ENCODE measurements around the gene MMP14.
"Not testable (repeated sequence)": the region's sequence is repeated elsewhere in the genome, so short reads cannot be mapped to it uniquely, and the experiment has no call there.

MMP14 gene

DNA sequence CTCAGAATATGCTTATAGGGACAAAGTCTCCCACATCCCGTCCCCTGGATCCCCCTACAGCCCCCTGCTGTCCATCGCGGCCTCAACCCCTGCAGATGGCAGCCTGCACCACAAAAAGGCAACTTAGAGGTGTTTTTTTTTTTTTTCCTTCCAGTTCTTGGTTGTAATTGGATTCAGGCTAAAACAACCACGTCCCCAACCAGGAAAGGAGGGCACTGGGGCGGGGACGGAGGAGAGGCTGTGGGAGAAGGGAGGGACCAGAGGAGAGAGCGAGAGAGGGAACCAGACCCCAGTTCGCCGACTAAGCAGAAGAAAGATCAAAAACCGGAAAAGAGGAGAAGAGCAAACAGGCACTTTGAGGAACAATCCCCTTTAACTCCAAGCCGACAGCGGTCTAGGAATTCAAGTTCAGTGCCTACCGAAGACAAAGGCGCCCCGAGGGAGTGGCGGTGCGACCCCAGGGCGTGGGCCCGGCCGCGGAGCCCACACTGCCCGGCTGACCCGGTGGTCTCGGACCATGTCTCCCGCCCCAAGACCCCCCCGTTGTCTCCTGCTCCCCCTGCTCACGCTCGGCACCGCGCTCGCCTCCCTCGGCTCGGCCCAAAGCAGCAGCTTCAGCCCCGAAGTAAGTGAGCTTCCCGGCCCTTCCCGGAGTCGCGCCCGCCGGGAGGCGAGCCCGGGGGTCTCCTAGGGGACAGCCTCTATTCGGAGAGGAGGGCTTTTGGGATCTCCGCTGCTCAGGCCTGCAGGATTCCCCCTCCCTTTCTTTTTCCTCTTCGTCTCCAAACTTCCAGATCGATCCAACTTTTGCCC lies at the start of gene MMP14:
MMP14 (plus strand) TSS at position 285 of the 813 bp plus-strand sequence; CDS start at position 518, 233 bp downstream.
- peak; percentile 39 for DNase-seq

DNA sequence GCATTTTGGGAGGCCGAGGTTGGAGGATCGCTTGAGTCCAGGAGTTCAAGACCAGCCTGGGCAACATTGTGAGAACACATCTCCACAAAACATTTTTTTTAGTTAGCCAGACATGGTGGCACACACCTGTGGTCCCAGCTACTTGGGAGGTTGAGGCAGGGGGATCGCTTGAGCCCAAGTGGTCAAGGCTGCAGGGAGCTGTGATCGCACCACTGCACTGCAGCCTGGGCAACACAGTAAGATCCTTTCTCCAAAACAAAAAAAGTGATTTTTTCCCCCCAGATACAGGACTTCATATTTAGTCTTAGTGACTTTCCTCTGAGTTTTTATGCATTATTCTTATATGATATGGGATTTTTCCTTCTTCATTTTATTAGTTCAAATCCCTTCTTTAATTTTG lies 49.7 kb upstream of the MMP14 start:
- DNase-seq: no peak

DNA sequence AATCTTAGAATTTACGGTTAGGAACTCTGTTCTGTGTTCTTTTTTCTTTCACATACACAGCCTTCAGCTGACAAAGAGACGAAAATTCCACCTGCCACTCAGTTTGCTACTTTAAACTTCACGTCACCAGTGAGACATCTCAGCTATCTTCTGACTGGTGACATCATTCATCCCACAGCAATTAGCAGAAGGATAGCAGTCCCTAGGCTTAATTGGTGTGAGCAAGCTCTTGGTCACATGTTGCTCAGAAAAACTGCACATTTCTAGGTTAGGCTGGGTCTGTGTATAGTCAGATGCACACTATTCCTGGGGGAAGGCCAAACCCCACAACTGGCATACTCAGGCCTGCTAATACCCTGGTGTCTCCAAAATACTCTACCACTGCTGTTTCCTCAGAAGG lies 45.1 kb upstream of the MMP14 start:
- no peak for DNase-seq

DNA sequence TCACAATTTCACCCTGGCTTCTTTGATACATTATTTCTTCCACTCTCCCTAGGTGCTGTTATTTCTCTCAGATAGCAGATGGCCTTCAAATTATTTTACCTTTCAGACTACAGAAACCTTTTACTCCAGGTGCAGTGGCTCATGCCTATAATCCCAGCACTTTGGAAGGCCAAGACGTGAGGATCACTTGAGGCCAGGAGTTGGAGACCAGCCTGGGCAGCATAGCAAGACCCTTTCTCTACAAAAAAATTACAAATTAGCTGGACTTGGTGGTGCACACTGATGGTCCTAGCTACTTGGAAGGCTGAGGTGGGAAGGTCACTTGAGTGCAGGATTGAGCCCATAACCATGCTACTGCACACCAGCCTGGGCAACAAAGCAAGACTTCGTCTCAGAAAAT lies 44.2 kb upstream of the MMP14 start:
- DNase-seq: no peak

DNA sequence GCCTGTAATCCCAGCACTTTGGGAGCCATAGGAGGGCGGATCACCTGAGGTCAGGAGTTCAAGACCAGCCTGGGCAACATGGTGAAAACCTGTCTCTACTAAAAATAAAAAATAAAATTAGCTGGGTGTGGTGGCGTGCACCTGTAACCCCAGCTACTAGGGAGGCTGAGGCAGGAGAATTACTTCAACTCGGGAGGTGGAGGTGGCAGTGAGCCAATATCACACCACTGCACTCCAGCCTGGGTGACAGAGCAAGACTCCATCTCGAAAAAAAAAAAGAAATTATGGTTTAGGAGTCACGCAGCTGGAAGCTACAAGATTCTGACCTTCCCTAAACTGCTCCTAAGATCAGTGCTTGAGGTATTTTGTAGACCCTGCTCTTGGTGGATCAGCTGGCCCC lies 42.8 kb upstream of the MMP14 start:
- not testable (repeated sequence) for DNase-seq

DNA sequence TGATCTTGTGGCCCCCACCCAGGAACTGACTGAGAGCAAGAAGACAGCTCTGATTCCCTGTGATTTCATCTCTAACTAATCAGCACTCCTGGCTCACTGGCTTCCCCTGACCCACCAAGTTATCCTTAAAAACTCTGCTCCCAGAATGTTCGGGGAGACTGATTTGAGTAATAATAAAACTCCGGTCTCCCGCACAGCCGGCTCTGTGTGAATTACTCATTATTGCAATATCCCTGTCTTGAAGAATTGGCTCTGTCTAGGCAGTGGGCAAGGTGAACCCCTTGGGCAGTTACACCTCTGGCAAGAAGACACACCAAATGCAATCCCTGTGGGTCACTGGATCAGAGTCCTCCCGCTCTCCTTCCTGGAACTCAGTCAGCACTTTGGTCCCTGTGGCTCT lies 42.4 kb upstream of the MMP14 start:
- no peak for DNase-seq

DNA sequence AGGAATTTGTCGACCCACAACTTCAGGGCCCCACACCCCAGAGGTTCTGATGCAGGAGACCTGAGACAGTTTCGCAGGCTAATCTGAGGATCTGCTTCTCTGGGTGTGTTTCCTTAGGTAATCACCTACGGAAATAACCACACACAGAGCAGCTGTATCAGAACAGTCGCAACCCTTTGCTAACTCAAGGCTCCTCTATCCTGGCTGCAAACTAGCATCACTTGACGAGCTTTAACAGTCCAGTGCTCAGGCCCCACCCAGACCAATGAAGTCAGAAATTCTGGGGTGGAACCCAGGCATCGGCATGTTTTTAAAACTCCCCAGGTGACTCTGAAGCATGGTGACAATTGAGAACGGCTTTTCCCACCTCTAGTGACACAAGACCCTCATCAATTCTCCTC lies 41.8 kb upstream of the MMP14 start:
- DNase-seq: no peak

DNA sequence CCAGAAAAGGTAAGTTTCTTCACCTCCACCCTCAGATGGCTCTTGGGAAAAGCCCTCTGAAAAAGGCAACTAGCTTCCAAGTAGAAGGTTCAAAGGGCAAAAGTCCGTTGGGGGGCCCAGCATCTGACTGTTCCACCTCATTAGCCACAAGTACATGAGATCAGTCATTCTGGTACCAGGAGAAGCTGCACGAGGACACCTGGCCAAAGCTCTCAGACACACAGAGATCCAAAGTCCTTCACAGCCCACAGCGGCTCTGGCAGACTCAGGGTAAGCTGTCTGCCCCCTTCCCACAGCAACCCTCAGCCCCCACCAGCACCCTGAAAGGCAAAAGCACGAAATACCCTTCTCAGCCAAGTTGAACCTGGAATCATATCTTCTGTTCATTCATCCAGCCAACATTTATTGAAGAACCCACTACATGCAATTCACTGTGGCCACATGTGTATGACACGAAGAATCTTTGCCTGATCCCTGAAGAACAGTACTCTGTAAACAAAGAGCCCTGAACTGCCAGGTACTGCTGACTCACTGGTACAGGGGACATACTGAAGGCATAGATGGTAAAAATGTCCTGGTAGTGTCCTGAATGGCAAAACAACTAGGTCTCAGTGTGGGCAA lies 40.2 kb upstream of the MMP14 start:
- DNase-seq: no peak

DNA sequence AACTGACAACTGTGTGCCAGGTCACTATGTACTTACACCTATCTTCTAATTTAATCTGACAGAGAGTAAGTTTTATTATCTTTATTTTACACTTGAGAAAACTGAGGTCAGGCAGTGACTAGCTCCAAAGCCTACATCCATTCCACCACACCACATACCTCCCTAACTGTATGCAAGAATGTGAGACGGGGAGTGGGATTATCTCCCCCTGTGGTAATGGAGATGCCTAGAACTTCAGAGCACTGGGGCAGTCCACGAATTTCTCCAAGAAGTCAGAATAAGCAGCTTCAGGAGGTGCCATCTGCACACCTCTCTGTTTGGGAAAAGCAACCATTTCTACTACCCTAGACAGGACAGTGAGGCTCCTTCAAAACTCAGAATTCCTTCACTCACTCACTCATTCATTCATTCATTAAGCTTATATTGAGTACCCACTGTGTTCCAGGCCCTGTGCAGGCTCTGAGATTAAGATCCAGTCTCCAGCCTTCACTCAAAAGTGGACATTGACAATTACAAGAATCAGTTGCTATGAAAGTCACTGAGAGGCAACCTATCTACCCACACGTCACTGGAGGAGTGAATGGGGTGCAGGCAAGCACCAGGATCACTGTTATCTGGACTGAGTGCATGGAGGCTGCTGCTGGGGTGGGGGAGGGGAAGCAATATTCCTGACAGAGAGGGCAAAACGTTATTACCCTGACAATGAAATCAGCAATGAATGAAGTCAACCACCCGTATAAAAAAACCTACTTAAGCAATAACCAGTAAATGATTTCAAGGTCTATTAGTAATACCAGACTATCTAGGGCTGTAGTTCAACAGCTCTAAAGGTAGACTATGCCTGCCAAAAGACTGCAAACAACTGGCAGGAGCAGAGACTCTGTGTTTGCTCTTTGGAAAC lies 39.1 kb upstream of the MMP14 start:
- DNase-seq: no peak

DNA sequence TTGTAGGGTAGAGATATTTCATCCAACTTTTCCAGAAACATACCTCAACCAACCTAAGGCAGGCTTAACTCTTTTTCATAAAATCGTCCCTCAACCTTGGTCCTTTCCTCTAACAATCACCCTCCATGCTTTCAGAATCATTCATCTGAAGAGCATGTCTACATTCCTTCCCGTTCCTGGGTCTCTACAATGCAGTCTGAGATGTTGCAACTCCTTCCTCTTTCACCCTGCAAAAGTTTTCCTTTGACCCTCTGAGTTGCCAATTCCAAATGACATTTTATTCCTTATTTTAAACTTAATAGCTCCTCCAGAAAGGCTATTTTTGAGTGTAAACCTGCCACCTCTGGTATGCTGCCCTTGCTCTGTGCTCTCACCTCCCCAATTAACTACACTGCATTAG lies 37.9 kb upstream of the MMP14 start:
- DNase-seq: no peak

DNA sequence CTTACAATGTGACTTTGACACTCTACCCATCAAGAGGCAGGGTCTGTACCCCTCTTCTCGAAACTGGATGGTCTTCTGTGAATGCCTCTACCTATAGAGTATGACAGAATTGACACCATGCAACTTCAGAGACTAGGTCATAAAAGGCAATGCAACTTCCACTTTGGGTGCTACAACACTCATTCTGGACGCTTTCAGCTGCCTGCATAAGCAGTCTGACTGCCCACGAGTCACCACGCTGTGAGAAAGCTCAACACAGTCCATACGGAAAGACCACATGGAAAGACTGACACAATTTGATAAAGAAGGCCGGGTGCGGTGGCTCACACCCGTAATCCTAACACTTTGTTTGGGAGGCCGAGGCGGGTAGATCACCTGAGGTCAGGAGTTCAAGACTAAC lies 36.0 kb upstream of the MMP14 start:
- no peak for DNase-seq

DNA sequence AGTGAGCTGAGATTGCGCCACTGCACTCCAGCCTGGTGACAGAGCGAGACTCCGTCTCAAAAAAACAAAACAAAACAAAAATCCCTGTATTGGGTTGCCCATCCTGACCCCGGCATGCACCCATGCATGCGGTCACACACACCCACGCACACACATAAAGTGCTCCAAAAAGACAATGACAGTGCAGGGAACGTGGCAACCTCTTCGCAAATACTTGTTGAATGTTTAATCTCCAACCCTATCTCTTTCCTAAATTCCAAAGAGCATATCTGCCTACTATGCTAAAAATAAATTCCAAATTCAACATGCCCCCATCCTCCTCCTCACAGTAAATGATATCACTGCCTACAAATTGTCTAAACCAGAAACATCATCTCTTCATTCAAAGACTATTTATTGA lies 34.7 kb upstream of the MMP14 start:
- no peak for DNase-seq

DNA sequence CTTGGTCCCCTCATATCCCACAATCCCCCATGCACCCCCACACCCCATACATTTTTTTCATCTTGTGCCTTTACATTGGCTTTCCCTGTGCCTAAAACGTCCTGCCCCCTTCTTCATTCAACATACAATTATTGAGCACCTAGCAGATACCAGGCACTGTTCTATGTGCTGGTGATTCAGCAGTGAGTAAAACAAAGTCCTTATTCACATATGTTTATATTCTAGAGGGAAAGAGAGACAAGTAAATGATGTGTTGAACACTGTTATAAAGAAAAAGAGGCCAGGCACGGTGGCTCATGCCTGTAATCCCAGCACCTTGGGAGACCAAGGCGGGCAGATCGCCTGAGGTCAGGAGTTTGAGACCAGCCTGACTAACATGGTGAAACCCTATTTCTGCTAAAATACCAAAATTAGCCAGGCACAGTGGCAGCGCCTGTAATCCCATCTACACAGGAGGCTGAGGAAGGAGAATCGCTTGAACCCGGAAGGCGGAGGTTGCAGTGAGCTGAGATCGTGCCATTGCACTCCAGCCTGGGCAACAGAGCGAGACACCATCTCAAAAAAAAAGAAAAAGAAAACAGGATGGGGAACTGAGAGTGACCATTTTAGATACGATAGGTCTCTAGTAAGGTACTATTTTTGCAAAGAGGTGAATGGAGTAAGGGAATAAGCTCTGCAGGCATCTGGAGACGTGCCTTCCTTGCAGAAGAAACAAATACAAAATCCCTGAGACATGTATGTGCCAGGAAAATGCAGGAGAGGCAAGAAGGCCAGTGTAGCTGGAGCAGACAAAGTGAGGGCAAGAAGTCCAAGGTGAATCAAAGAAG lies 33.3 kb upstream of the MMP14 start:
- no peak for DNase-seq

DNA sequence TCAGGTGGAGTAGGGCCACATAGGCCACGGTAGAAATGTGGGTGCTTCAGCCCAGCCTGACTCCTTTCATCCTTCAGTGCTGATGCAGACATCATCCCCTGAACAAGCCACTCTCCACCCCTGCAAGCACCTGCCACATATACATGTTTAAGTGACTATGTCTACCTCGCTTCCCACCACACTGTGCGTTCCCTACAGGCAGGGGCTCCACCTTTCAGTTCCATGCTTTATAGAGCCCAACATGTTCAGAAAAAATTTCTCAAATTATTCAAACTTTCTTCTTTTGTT lies 32.8 kb upstream of the MMP14 start:
- no peak for DNase-seq

DNA sequence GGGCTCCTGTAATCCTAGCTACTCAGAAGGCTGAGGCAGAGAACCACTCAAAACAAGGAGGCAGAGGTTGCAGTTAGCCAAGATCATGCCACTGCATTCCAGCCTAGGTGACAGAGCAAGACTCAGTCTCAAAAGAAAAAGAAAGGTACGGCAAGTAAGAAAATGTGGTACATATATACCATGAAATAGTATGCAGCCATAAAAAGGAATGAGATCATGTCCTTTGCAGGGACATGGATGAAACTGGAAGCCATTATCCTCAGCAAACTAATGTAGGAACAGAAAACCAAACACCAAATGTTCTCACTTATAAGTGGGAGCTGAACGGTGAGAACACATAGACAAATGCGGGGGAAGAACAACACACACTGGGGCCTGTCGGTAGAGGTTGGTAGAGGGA lies 31.1 kb upstream of the MMP14 start:
- not testable (repeated sequence) for DNase-seq

DNA sequence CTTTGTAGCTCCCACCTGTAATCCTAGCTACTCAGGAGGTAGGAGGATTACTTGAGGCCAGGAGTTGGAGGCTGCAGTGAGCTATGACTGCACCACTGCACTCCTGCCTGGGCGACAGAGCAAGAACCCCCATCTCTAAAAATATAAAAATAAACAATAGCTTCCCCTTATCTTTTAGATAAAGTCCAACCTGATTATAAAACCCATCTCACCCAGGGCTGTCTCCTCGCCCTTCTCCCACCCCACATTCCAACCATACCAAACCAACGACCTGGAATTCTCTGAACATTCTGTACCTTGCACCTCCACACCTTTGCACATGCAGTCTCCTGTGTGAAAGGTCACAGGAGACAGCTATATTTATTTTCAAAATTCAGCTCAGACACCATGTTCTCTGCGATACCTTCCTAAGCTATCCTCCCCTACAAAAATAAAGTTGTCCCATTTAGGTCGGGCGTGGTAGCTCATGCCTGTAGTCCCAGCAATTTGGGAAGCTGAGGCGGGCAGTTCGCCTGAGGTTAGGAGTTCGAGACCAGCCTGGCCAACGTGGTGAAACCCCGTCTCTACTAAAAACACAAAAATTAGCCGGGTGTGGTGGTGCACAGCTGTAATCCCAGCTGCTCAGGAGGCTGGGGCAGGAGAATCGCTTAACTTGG lies 28.8 kb upstream of the MMP14 start:
- no peak for DNase-seq

DNA sequence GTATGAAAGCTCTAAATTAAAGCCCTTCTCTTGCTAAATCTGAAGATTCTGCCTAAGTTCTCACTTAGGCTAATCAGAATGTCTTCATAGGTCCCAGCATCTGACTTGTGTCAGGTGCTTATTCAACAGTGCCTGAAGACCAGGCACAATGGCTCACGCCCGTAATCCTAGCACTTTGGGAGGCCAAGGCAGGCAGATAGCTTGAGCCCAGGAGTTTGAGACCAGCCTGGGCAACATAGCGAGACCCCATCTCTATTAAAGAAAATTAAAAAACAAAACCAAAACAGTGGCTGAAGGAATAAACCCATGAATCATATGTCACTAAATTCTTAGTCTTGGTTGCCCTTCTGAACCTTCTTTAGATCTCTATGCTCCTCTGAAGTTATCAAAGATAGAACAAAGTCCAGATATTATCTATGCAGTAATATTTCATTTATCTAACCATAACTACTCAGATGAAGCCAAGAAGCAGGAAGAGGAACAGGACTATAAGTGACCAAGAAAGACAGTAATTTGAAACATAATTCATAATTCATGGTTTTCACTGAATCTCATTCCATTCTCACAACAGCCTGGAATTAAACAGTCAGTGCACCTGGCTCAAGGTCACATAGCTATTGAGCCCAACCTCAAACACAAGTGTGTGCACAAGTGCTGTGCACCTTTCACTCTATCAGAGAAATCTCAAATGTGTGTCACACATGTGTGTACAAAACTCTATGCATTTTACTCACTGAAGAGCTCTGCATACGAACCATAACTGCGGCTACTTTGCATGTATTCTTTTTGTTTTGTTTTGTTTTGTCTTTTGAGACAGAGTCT lies 27.8 kb upstream of the MMP14 start:
- DNase-seq: no peak

DNA sequence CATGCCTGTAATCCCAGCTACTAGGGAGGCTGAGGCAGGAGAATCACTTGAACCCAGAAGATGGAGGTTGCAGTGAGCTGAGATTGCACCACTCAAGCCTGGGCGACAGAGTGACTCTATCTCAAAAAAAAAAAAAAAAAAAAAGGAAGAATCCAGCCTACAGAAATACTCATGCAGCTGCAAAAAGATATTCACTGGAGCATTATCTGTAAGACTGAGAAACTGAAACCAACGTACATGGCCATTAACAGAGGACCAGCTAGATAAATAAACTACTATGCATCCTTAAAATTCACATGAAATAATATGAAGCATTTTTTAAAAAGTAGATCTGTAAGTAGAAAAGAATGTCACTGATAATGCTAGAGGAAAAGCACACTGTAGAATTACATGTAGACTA lies 24.7 kb upstream of the MMP14 start:
- no peak for DNase-seq

DNA sequence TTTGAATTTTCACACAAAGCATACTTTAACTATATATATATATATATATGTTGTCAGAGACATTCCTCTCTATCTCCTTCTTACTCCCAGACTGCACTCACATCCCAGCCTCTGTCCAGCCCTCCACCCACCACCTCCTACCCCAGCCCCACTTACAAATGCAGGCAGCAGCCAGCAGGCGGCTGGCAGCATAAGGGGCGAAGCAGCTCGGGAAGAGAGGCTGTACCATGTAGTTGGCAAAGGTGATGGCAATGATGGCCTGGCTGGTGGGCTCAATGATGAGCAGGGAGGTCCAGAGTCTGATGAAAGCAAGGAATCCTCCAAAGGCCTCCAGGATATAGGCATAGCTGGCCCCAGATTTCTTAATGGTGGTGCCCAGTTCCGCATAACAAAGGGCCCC lies 23.6 kb upstream of the MMP14 start:
- DNase-seq: no peak

DNA sequence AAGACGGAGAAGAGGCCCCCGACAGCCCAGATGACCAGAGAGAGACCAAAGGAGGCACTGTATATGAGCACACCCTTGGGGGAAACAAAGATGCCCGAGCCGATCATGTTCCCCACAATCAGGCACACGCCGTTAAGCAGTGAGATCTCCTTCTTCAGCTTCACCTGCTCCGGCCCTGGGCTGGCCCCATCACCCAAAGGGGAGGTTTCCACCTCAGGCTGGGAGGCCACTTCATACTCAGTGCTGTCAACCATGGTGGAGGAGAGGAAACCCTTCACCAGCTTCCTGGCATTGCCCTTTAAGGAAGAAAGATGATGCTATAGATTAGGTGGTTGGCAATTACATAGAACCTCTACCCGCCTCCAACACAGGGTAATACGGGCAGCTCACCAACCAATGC lies 23.2 kb upstream of the MMP14 start:
- DNase-seq: no peak

DNA sequence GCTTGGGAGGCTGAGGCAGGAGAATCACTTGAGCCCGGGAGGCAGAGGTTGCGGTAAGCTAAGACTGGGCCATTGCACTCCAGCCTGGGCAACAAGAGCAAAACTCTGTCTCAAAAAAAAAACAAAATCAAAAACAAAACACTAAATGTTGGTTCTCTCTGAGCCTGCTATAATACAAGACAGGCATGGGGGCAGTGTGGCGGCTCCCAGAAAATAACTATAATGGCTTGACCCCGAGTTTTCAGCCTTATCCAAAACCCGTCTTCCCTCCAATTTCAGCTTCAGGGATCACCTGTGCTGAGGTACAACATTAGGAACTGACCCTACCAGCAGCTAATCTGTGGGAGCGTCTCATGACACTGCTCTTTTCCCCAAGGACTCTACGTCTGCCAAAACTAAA lies 22.0 kb upstream of the MMP14 start:
- DNase-seq: no peak

All from NCI-H1105 treated with DMSO at 0.1 percent for 48 hours (cell line).